Muscle layer of colon (tissue), 2 donors: Measurements from ENCODE around the gene ERGIC1.
"Not testable (repeated sequence)": the region's sequence is repeated elsewhere in the genome, so short reads cannot be mapped to it uniquely, and the experiment has no call there.

Source experiments
- H3K27ac ChIP-seq: one replicate; pipeline ENCODE4 v1.7.0; 2013; ENCODE audit warnings: low read depth, mild to moderate bottlenecking, low read length, moderate library complexity
- H3K27me3 ChIP-seq, 2 donors: one replicate each; pipeline ENCODE4 v1.7.0; 2013; ENCODE audit warnings: low read length in 2 of 2, mild to moderate bottlenecking in 2 of 2; ENCODE audit not compliant: insufficient read depth in 2 of 2, control insufficient read depth in 1 of 2
- H3K36me3 ChIP-seq: one replicate; pipeline ENCODE4 v1.7.0; 2013; ENCODE audit warnings: mild to moderate bottlenecking, low read length; ENCODE audit not compliant: insufficient read depth
- H3K4me1 ChIP-seq: one replicate; pipeline ENCODE4 v1.7.0; 2013; ENCODE audit warnings: mild to moderate bottlenecking, low read length; ENCODE audit not compliant: insufficient read depth
- H3K4me3 ChIP-seq, 2 donors: one replicate each; pipeline ENCODE4 v1.7.0; 2013; ENCODE audit warnings: low read length in 2 of 2, low read depth in 1 of 2, mild to moderate bottlenecking in 1 of 2, moderate library complexity in 1 of 2
- H3K9ac ChIP-seq: one replicate; pipeline ENCODE4 v1.7.0; 2013; ENCODE audit warnings: low read length
- H3K9me3 ChIP-seq: one replicate; pipeline ENCODE4 v1.7.0; 2013; ENCODE audit warnings: mild to moderate bottlenecking, low read length
- donor health status: abdominal sarcoma.
- donor health status: Adenocarcinoma of cecum.

Gene ERGIC1

DNA sequence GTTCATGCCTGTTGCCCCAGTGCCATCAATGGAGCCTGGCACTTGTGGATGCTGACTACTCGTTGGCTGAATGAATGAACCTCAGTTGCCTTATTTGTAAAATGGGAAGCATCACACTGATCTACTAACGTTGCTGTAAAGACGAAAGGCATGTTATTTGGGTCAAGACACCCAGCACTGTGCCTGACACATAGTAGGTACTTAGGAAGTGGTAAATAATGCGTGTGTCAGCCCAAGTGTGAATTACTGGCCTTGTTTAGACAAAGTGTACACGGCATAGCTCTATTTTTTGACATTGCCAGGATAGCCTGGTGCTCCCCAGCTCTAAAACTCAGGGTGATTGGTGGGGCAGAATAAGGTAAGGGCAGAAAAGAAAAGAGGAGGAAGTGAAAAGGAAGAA lies 27.4 kb downstream of the ERGIC1 start:
- H3K9me3 ChIP-seq = no peaks in the 10 kb centered on the region
- H3K36me3 ChIP-seq = no peaks in the 10 kb centered on the region
- peak overlapping the region; percentile 97 for H3K27ac ChIP-seq
- H3K9ac ChIP-seq = peak overlapping the region; percentile 35
- H3K27me3 ChIP-seq = no peaks in the 10 kb centered on the region
- H3K4me3 ChIP-seq = peak overlapping the region in 1 of 2 donors; percentile 23
- H3K4me1 ChIP-seq = peaks cover 45% of the 10 kb centered on the region

- Histone ChIP-seq H3K27me3 (no peaks in the 10 kb centered on the region), H3K4me3 (no peak overlapping the region), H3K27ac (no peak overlapping the region), H3K36me3 (no peaks in the 10 kb centered on the region), H3K4me1 (peaks cover 53% of the 10 kb centered on the region), H3K9ac (no peak overlapping the region), H3K9me3 (no peaks in the 10 kb centered on the region)
These were observed 28.2 kb downstream of the ERGIC1 start for GRCh38 chr5:172862165-172862801.

GRCh38 chr5:172864171-172864570 lies 30.1 kb downstream of the ERGIC1 start:
- not testable (repeated sequence) for H3K27me3 ChIP-seq, H3K27ac ChIP-seq, H3K9ac ChIP-seq, H3K4me3 ChIP-seq, H3K36me3 ChIP-seq, H3K9me3 ChIP-seq
- H3K4me1 ChIP-seq = peaks cover 55% of the 10 kb centered on the region

GRCh38 chr5:172864747-172865146 lies 30.7 kb downstream of the ERGIC1 start:
- Histone ChIP-seq H3K27me3 (no peaks in the 10 kb centered on the region), H3K4me3 (no peak overlapping the region), H3K36me3 (no peaks in the 10 kb centered on the region), H3K27ac (no peak overlapping the region), H3K9me3 (no peaks in the 10 kb centered on the region), H3K4me1 (peaks cover 55% of the 10 kb centered on the region), H3K9ac (no peak overlapping the region)

DNA sequence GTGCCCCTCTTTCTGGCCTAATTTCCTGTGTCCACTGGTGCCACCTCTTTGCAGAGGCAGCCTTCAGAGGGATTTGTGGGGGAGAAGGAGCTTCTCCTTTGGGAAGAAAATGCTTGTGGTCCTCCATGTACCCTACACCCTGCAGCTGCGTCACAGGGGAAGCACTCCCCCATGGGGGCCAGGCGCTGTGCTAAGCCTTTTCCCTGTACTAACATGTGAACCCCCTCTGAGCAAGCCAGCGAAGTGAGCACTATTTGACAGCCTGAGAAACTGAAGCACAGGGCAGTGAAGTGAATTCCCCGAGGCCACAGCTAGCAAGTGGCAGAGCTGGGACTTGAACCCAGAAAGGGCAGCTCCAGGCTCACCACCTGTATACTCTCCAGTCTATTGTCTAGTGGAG lies 32.3 kb downstream of the ERGIC1 start:
- peaks cover 55% of the 10 kb centered on the region for H3K4me1 ChIP-seq
- peak overlapping the region; percentile 8 for H3K27ac ChIP-seq
- H3K4me3 ChIP-seq = no peak overlapping the region
- H3K9ac ChIP-seq = no peak overlapping the region
- H3K27me3 ChIP-seq = no peaks in the 10 kb centered on the region
- no peaks in the 10 kb centered on the region for H3K9me3 ChIP-seq
- no peaks in the 10 kb centered on the region for H3K36me3 ChIP-seq

- no peak overlapping the region for H3K9ac ChIP-seq
These were observed 33.0 kb downstream of the ERGIC1 start for GRCh38 chr5:172866802-172867748.

DNA sequence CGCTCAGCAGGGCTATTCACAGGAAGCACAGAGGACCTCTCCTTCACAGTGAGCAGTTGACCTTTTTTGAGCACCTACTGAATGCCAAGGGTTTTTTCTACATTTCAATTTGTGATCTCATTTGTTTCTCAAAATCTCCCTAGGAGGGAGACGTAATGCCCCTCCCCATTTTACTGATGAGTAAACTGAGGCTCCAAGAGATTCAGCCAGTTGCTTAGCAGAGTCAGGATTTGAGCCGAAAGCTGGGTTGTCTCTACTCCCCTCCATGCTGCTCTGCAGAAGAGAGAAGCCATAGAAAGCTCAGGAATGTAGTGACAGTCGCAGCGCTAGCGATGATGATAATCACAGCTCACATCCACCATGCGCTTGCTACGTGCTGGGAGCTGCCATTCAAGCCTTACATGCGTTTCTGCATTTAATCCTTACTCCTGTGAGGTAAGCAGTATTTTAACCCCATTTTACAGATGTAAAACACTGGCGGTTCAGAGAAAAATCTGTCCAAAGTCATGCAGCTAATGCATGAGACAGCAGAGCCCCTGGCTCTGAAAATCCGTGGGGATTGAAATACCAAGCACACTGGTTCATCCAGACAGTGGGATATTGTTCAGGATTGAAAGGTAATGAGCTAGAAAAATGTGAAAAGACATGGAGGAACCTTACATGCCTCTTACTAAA lies 33.8 kb downstream of the ERGIC1 start:
- peak overlapping the region; percentile 82 for H3K27ac ChIP-seq
- no peaks in the 10 kb centered on the region for H3K9me3 ChIP-seq
- H3K4me1 ChIP-seq = peaks cover 68% of the 10 kb centered on the region
- no peak overlapping the region for H3K4me3 ChIP-seq
- H3K9ac ChIP-seq = no peak overlapping the region
- no peaks in the 10 kb centered on the region for H3K27me3 ChIP-seq
- H3K36me3 ChIP-seq = no peaks in the 10 kb centered on the region

More at GRCh38 chr5:172866802-172867748, 33.0 kb downstream of the ERGIC1 start:
- Histone ChIP-seq H3K27ac (peak overlapping the region; percentile 82), H3K27me3 (no peaks in the 10 kb centered on the region), H3K4me3 (no peak overlapping the region), H3K9me3 (no peaks in the 10 kb centered on the region), H3K36me3 (no peaks in the 10 kb centered on the region), H3K4me1 (peaks cover 59% of the 10 kb centered on the region)

GRCh38 chr5:172868436-172868923 lies 34.4 kb downstream of the ERGIC1 start:
- H3K4me1 ChIP-seq = peaks cover 73% of the 10 kb centered on the region
- no peak overlapping the region for H3K4me3 ChIP-seq
- H3K27me3 ChIP-seq = no peaks in the 10 kb centered on the region
- H3K36me3 ChIP-seq = no peaks in the 10 kb centered on the region
- peak overlapping the region; percentile 82 for H3K27ac ChIP-seq
- no peak overlapping the region for H3K9ac ChIP-seq
- no peaks in the 10 kb centered on the region for H3K9me3 ChIP-seq

DNA sequence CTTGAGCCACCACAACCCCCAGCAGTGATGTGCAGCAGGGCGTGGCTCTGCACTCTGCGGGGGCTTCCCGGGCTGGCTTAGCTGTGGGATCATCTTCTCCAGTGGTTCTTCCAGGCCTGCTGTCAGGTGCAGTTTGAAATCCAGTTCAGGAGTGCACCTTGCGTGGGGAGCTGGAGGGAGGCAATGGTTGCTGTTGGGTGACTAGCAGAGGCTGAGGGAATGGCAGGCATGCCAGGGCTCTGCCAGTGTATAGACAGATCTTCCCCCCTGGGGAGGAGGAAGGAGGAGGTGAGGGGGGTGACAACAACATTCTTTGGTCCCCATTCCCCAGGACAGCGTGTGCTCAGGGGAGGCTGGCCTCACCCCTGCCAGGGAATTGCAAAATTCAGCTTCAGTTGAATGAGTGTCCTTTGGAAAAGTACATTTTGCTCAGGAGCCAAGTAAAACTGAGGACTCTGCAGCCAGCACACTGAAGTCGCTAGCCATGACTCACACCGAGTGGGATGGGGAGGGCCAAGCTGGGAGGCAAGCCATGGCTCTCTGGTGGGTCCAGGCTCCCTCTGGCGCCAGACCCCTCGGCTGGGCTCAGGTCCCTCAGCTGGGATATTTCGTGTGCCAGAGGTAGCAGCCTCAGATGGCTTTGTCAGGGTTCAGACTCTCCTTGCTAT lies 35.0 kb downstream of the ERGIC1 start:
- Histone ChIP-seq H3K4me1 (peaks cover 78% of the 10 kb centered on the region), H3K36me3 (no peaks in the 10 kb centered on the region), H3K9ac (no peak overlapping the region), H3K4me3 (no peak overlapping the region), H3K27me3 (no peaks in the 10 kb centered on the region), H3K9me3 (no peaks in the 10 kb centered on the region), H3K27ac (peak overlapping the region; percentile 82)

DNA sequence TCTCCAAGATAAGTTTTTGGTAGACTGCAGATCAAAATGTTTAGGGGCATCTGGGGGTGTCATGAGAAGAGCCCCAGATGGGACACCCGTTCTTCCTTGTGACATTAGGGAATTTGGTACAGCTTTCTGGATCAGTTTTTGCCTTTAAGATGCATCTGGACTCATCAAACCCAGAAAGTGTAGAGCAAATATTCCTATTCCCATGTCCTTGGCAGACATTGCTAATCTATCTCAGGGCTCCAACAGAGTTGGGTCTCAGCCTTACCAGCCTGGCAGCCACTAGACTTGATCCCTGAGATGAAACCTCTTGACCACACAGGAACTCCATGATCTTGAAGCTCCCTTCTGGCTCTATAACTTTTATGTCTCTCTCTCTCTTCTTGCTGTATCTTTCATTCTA lies 35.6 kb downstream of the ERGIC1 start:
- H3K4me1 ChIP-seq = peaks cover 78% of the 10 kb centered on the region
- no peak overlapping the region for H3K4me3 ChIP-seq
- H3K27ac ChIP-seq = peak overlapping the region; percentile 76
- no peak overlapping the region for H3K9ac ChIP-seq
- H3K27me3 ChIP-seq = no peaks in the 10 kb centered on the region
- H3K36me3 ChIP-seq = no peaks in the 10 kb centered on the region
- no peaks in the 10 kb centered on the region for H3K9me3 ChIP-seq

GRCh38 chr5:172870291-172870714 lies 36.3 kb downstream of the ERGIC1 start:
- Histone ChIP-seq H3K4me3 (no peak overlapping the region), H3K9ac (no peak overlapping the region), H3K27ac (peak overlapping the region; percentile 97), H3K9me3 (no peaks in the 10 kb centered on the region), H3K27me3 (no peaks in the 10 kb centered on the region), H3K4me1 (peaks cover 81% of the 10 kb centered on the region), H3K36me3 (no peaks in the 10 kb centered on the region)
